Stimulated activated naive CD8-positive, alpha-beta T cell treated with anti-CD3 and anti-CD28 coated beads, Interleukin-15, amount 100 ng/mL, for 72 hours (primary cell): ENCODE measurements around the gene C12orf57.
A peak's percentile ranks its signal among the peaks of the same experiment; 100 is the strongest.

ENCODE experiments used
- ATAC-seq: fragments of 150-1000 bp; cut with Tn5 transposase; 2 replicates; pipeline ENCODE4 v1.10.0; 2021; ENCODE audit warnings: mild to moderate bottlenecking, moderate library complexity
- DNase-seq, 2 donors: peaks; one replicate each; pipeline ENCODE4 v3.0.0; 2021 to 2022
- H3K27ac Mint-ChIP-seq, 2 donors: one replicate each; pipeline ENCODE4 v1.8.0; 2022; ENCODE audit warnings: mild to moderate bottlenecking in 2 of 2, mixed read lengths in 2 of 2, moderate library complexity in 2 of 2
- H3K27me3 Mint-ChIP-seq: one replicate; pipeline ENCODE4 v1.8.0; 2022; ENCODE audit warnings: mixed read lengths
- H3K4me1 Mint-ChIP-seq: one replicate; pipeline ENCODE4 v1.8.0; 2022; ENCODE audit warnings: mild to moderate bottlenecking, mixed read lengths
- H3K4me3 Mint-ChIP-seq, 2 donors: one replicate each; pipeline ENCODE4 v1.8.0; 2022; ENCODE audit warnings: mild to moderate bottlenecking in 2 of 2, mixed read lengths in 2 of 2, moderate library complexity in 1 of 2
- H3K9me3 Mint-ChIP-seq, 2 donors: one replicate each; pipeline ENCODE4 v1.8.0; 2022; ENCODE audit warnings: mixed read lengths in 2 of 2

C12orf57 gene

DNA sequence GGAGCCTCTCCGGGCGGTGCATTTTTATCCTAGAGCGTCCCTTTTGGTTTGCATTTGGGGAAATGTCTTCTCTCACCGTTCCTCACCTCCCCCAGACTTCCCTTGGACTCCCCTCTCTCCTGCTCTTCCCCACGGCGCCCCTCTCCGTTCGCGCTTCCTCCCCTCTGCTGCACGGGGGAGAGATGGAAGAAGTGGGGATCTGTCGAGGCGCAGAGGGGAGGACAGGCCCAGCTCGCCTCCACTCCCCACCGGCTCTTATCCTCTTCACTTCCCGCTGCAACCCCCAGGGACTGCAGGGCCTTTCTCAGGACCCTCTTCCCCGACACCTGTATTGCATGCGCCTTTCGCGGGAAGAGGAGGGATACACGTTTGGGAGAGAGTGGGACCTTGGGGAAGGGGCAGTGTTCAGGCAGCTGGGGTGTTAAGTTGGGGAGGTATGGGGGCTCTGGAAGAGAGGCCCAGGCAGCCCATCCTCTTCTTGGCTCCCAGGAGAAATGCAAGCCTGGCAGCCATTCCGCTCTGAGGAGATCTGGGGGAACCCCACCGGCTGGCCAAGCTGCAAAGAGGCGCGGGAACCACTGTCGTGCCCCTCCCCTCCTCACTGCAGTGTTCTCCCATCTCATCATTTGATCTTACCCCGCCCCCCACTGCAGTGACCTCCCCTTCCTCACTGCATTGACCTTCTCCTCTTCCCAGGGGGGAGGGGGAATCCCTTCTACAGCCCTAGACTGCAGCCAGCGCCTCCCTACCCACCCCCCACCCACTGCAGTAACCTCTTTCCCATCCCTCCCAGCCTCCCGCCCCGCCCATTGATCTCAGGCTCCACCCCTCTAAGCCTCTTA is 28.7 kb upstream of the C12orf57 start:
- H3K4me1 Mint-ChIP-seq: peaks cover 55% of the 10 kb centered on the region
- no peak for DNase-seq
- ATAC-seq: peak; percentile 10
- H3K9me3 Mint-ChIP-seq: no peaks in the 10 kb centered on the region
- H3K4me3 Mint-ChIP-seq: peak overlapping the region; percentile 94 to 97
- peak overlapping the region; percentile 94 to 96 for H3K27ac Mint-ChIP-seq
- H3K27me3 Mint-ChIP-seq: no peaks in the 10 kb centered on the region

DNA sequence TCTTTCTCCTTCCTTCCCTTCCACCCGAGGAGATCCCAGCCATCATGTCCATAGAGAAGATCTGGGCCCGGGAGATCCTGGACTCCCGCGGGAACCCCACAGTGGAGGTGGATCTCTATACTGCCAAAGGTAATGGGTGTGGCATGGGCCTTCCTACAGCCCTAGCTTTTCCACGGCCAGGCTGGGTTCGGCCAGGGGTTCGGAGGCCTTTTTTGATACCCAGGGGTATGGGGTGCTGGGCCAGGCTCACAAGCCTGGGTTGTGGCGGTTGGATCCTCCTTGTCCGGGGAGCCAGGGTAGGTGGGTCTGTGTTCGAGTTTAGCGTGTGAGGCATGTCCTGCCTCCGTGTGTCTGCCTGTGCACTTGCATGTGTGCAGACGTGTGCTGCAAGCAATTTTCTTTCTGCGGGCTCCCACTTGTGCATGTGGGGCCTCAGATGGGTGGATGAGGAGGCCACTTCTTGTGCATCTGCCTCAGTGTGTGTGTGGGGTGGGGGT is 28.0 kb upstream of the C12orf57 start:
- ATAC-seq: no peak
- H3K27me3 Mint-ChIP-seq: no peaks in the 10 kb centered on the region
- peak overlapping the region; percentile 94 to 97 for H3K4me3 Mint-ChIP-seq
- peaks cover 55% of the 10 kb centered on the region for H3K4me1 Mint-ChIP-seq
- DNase-seq: no peak
- no peaks in the 10 kb centered on the region for H3K9me3 Mint-ChIP-seq
- H3K27ac Mint-ChIP-seq: peak overlapping the region in 1 of 2 donors; percentile 61

DNA sequence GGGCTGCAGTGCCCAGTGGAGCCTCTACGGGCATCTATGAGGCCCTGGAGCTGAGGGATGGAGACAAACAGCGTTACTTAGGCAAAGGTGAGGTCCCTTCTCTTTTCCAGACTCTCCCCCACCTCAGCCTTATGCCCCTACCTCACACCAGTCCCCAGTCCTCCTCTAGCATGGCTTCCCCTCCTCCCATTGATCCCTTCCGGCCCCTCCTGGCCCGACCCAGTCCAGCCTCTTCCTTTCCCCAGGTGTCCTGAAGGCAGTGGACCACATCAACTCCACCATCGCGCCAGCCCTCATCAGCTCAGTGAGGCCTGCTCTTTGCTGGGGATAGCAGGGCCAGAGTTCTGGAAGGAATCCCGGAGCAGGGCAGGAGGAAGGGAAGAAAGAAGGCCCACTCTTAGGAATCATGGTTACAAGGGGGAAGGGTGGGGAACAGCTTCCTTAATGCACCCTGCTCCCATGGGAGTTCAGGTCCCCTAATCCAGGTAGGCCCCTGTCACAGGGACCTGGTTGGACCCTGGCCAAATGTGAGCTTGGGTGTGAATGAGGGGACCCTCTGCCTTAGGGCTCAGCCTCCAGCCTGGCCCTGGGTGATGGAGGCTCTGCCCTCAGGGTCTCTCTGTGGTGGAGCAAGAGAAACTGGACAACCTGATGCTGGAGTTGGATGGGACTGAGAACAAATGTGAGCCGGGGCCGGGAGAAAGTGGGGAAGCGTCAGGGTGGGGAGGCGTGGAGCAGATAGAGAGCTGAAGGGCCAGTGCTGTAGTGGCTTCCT is 27.2 kb upstream of the C12orf57 start:
- no peak for DNase-seq
- H3K27me3 Mint-ChIP-seq: no peaks in the 10 kb centered on the region
- no peaks in the 10 kb centered on the region for H3K9me3 Mint-ChIP-seq
- H3K4me1 Mint-ChIP-seq: peaks cover 58% of the 10 kb centered on the region
- ATAC-seq: no peak
- H3K4me3 Mint-ChIP-seq: peak overlapping the region in 1 of 2 donors; percentile 97
- H3K27ac Mint-ChIP-seq: peak overlapping the region; percentile 21 to 43

DNA sequence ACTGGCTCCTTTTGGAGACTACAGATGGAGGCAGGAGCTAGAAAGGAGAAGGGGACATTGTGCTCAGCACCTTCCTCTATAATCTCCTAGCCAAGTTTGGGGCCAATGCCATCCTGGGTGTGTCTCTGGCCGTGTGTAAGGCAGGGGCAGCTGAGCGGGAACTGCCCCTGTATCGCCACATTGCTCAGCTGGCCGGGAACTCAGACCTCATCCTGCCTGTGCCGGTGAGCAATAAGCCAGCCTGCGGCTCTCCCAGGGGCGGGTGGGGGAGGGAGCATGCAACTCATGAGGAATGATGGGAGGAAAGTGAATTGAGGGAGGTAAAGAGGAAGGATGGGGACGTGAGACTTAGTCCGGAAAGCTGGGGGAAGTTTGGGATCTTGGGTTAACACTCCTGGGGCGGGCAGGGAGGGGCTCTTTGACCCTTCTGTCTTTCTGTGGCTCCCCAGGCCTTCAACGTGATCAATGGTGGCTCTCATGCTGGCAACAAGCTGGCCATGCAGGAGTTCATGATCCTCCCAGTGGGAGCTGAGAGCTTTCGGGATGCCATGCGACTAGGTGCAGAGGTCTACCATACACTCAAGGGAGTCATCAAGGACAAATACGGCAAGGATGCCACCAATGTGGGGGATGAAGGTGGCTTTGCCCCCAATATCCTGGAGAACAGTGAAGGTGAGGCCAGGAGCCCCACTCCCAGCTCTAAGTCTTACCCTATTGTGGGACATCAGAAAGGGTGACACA is 26.2 kb upstream of the C12orf57 start:
- Mint-ChIP-seq H3K4me1 (peaks cover 65% of the 10 kb centered on the region), H3K4me3 (no peak overlapping the region), H3K9me3 (no peaks in the 10 kb centered on the region), H3K27ac (no peak overlapping the region), H3K27me3 (no peaks in the 10 kb centered on the region)
- DNase-seq (no peak), ATAC-seq (no peak)

DNA sequence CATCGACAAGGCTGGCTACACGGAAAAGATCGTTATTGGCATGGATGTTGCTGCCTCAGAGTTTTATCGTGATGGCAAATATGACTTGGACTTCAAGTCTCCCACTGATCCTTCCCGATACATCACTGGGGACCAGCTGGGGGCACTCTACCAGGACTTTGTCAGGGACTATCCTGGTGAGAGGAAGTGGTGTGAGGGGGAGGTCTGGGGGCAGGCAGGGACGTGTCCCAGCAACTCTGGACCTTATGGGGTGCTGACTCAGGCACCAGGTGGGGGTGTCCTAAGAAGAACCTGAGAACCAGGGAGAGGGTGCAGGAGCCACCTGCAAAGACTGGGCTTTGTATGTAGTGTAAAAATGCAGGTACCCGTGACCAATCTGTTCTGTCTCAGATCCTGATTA is 24.2 kb upstream of the C12orf57 start:
- Mint-ChIP-seq H3K4me3 (no peak overlapping the region), H3K4me1 (peaks cover 69% of the 10 kb centered on the region), H3K27me3 (no peaks in the 10 kb centered on the region), H3K9me3 (no peaks in the 10 kb centered on the region), H3K27ac (peak overlapping the region; percentile 4 to 89)
- no peak for DNase-seq
- ATAC-seq: no peak

DNA sequence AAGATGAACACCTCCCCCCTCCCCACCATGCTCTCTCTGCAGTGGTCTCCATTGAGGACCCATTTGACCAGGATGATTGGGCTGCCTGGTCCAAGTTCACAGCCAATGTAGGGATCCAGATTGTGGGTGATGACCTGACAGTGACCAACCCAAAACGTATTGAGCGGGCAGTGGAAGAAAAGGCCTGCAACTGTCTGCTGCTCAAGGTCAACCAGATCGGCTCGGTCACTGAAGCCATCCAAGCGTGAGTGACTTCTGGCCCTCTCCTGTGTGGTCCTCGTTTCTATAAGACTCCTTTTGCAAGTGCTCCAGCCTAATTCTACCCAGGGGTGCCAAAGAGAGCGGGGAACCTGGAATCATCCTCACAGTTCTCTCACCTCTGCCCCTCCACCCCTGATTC is 22.3 kb upstream of the C12orf57 start:
- DNase-seq (no peak), ATAC-seq (no peak)
- peaks cover 67% of the 10 kb centered on the region for H3K4me1 Mint-ChIP-seq
- no peaks in the 10 kb centered on the region for H3K9me3 Mint-ChIP-seq
- H3K27ac Mint-ChIP-seq: peak overlapping the region in 1 of 2 donors; percentile 21
- H3K4me3 Mint-ChIP-seq: no peak overlapping the region
- no peaks in the 10 kb centered on the region for H3K27me3 Mint-ChIP-seq

DNA sequence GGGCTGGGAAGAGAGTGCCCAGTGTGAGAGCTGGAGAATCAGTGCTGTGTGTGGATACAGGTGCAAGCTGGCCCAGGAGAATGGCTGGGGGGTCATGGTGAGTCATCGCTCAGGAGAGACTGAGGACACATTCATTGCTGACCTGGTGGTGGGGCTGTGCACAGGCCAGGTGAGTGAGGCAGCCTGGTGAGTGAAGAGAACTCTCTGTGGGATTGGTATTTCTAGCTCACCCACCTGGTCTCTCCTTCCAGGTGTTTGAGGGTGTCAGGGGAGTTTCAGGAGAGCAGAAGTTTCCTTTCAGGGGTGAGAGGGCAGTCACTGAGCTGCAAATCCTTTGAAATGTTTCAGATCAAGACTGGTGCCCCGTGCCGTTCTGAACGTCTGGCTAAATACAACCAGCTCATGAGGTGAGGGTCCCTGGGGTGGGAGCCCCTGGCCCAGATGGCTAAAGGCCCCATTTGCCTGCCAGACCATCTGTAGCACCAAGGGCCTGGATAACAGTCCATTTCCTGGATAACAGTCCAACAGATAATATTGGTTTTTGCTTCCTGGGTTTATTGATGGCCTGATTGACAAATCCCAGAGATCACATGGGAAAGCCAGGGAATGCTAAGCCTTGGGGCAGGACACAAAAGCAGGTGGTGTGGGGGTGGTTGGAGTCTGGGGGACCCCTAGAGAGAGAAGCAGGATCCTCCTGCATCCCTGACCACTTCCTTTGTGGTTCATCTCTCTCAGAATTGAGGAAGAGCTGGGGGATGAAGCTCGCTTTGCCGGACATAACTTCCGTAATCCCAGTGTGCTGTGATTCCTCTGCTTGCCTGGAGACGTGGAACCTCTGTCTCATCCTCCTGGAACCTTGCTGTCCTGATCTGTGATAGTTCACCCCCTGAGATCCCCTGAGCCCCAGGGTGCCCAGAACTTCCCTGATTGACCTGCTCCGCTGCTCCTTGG is 21.6 kb upstream of the C12orf57 start:
- no peaks in the 10 kb centered on the region for H3K9me3 Mint-ChIP-seq
- DNase-seq (no peak), ATAC-seq (no peak)
- peak overlapping the region; percentile 23 to 78 for H3K27ac Mint-ChIP-seq
- no peak overlapping the region for H3K4me3 Mint-ChIP-seq
- no peaks in the 10 kb centered on the region for H3K27me3 Mint-ChIP-seq
- peaks cover 67% of the 10 kb centered on the region for H3K4me1 Mint-ChIP-seq

DNA sequence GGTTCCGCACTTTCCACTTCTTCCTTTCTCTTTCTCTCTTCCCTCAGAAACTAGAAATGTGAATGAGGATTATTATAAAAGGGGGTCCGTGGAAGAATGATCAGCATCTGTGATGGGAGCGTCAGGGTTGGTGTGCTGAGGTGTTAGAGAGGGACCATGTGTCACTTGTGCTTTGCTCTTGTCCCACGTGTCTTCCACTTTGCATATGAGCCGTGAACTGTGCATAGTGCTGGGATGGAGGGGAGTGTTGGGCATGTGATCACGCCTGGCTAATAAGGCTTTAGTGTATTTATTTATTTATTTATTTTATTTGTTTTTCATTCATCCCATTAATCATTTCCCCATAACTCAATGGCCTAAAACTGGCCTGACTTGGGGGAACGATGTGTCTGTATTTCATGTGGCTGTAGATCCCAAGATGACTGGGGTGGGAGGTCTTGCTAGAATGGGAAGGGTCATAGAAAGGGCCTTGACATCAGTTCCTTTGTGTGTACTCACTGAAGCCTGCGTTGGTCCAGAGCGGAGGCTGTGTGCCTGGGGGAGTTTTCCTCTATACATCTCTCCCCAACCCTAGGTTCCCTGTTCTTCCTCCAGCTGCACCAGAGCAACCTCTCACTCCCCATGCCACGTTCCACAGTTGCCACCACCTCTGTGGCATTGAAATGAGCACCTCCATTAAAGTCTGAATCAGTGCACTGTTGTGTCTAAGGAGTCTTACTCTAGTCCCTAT is 20.7 kb upstream of the C12orf57 start:
- H3K4me3 Mint-ChIP-seq: no peak overlapping the region
- H3K27me3 Mint-ChIP-seq: no peaks in the 10 kb centered on the region
- H3K27ac Mint-ChIP-seq: peak overlapping the region in 1 of 2 donors; percentile 5
- ATAC-seq: no peak
- H3K4me1 Mint-ChIP-seq: peaks cover 66% of the 10 kb centered on the region
- H3K9me3 Mint-ChIP-seq: no peaks in the 10 kb centered on the region
- no peak for DNase-seq

DNA sequence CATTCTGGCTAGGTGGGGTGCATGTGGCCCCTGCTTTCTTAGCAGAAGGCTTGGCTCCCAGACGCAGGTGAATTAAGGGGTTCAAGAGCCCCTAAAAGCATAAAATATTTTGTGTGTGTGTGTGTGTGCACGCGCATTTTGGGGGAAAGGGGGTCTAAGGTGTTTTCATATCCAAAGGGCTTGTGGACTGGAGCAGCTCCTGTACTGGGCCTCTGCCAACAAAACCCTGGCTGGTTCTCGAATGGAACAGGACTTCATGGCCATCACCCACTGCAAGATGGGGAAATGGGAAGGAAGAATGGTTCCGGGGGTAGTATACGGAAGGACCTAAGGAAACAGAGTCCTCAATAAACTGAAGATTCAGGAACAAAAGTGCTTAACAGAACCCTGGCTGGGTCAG is 20.0 kb upstream of the C12orf57 start:
- no peak overlapping the region for H3K4me3 Mint-ChIP-seq

DNA sequence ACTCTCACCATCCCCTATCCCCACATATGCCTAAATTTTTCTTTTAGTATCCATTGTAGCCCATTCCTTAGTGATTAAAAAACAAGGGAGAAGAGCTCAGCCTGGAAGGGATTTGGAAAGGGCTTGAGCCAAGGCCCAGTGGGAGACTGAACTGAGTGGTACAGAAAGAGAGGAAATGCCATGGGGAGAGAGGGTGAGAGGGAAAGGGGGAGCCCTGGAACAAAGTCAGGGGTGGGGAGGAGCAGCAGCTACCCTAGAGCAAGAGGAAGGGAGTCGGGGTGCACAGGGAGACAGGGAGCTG is 18.6 kb upstream of the C12orf57 start:
- Mint-ChIP-seq H3K4me3 (peak overlapping the region in 1 of 2 donors; percentile 52), H3K27me3 (no peaks in the 10 kb centered on the region), H3K9me3 (no peaks in the 10 kb centered on the region), H3K27ac (no peak overlapping the region), H3K4me1 (peaks cover 74% of the 10 kb centered on the region)
- DNase-seq (no peak), ATAC-seq (no peak)

More for the DNA sequence above, 20.0 kb upstream of the C12orf57 start:
- no peak for DNase-seq
- H3K9me3 Mint-ChIP-seq: no peaks in the 10 kb centered on the region
- ATAC-seq: no peak
- H3K27ac Mint-ChIP-seq: no peak overlapping the region
- H3K27me3 Mint-ChIP-seq: no peaks in the 10 kb centered on the region
- peaks cover 72% of the 10 kb centered on the region for H3K4me1 Mint-ChIP-seq

DNA sequence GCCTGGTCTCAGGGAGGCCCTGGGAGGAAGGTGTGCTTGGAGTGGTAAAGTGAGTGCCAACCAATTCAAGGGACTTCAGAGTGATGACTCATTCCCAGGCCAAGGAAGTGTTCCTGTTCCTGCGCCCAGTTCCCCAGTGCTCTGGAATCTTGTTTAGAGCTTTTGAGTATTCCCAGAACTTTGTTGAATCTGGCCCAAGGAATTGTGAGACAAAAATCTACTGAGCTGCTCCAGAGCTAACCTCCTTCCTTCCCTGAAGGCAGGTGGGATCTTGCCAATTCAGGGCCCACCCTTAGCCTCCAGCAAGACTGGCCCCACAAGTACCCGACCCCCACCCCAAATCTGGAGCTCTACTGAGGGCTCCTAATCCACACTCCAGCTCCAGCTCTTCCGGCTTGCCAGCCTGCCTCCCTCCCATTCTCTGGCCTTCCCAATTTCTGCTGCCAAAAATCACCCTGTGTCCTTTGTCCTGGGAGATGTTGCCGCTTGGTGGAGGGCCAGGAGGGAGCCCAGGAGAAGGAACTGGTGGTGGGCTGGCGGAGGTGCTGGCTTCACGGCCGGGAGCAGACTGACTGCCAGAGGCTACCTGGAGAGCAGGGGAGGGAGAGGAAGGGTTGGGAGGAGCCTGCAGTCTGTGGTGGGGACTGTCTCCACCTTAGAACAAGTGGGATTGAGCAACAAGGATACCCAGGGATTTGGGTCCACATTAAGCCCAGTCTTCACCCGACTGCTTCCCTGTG is 18.1 kb upstream of the C12orf57 start:
- ATAC-seq: no peak

DNA sequence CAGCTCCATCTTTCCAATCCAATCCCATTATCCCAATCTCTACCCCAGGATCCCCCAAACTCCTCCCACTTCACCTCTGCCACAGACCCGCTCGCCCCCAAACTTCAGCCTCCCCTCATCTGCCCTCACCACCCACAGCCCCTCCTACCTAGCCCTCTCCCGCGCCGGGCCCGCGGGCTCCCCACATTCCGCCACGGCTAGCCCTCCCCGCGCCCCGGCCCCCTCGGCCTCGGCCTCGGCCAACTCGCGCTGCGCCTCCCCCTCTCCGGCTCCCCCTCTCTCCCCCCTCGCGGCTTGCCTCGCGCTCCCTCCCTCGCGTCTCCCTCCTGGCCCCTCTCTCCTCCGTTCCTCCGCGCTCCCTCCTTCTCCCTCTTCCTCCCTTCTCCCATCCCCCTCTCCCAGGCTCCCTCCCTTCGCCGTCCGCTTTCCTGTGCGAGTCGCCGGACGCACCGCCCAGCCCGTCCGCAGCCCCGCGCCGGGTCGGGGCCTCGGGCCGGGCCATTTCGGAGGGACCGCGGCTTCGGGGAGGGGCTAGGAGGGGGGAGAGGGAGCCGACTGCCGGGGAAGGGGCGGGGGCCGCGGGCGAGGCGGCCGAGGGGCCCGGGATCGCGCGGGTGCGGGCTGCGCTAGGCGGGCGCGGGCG is 16.3 kb upstream of the C12orf57 start, which contains the start of gene ATN1:
Gene ATN1 (plus strand): TSS at position 581 of the 643 bp plus-strand sequence. CDS start 6,043 bp downstream, outside the sequence.
- peak; percentile 56 for ATAC-seq
- Mint-ChIP-seq H3K27ac (peak within 1 kb of the TSS; percentile 96 to 98), H3K4me3 (peak within 1 kb of the TSS; percentile 95 to 97), H3K9me3 (no peaks in the 10 kb centered on the region), H3K27me3 (no peaks in the 10 kb centered on the region), H3K4me1 (peaks cover 82% of the 10 kb centered on the region)
- peak in 1 of 2 donors; percentile 50 for DNase-seq

More for the DNA sequence above, 18.1 kb upstream of the C12orf57 start:
- Mint-ChIP-seq H3K27ac (no peak overlapping the region), H3K4me3 (peak overlapping the region in 1 of 2 donors; percentile 91), H3K9me3 (no peaks in the 10 kb centered on the region), H3K4me1 (peaks cover 78% of the 10 kb centered on the region), H3K27me3 (no peaks in the 10 kb centered on the region)
- DNase-seq: peak in 1 of 2 donors; percentile 10
